Left lung (tissue), 10 donors: ENCODE data around the gene FBLN1. TPM values are rescaled to one million over a fixed set of nuclear protein-coding genes. Genes with fewer than 3 reads are reported as not detected.

Experiments used
- ATAC-seq: fragments of 200-7000 bp; cut with Tn5 transposase; one replicate; pipeline ENCODE4 v1.9.1; 2020; ENCODE audit warnings: moderate library complexity
- DNase-seq, 4 donors: peaks; one replicate each; pipeline ENCODE4 v3.0.0-alpha.2; 2013 to 2020
- H3K27ac ChIP-seq, 2 donors: fragments of 200-600 bp; sonication (generic) in 1 of 2; one replicate each; pipeline versions ENCODE4 v1.5.0 to v1.8.0; 2020 to 2021
- H3K27me3 ChIP-seq, 2 donors: fragments of 200-600 bp; sonication (generic) in 1 of 2; one replicate each; pipeline versions ENCODE4 v1.5.0 to v1.8.0; 2020 to 2021
- H3K36me3 ChIP-seq, 2 donors: fragments of 200-600 bp; sonication (generic) in 1 of 2; one replicate each; pipeline versions ENCODE4 v1.5.0 to v1.8.0; 2020 to 2021
- H3K4me1 ChIP-seq, 2 donors: fragments of 200-600 bp; one replicate each; pipeline ENCODE4 v1.8.0; 2021
- H3K4me3 ChIP-seq, 2 donors: fragments of 200-600 bp; sonication (generic) in 1 of 2; one replicate each; pipeline versions ENCODE4 v1.5.0 to v1.8.0; 2020 to 2021; ENCODE audit warnings: mild to moderate bottlenecking in 1 of 2
- H3K9me3 ChIP-seq, 2 donors: fragments of 200-600 bp; sonication (generic) in 1 of 2; one replicate each; pipeline versions ENCODE4 v1.5.0 to v1.8.0; 2020 to 2021
- intact Hi-C, 2 donors: fragments of 100-400 bp; cut with DNase I; formaldehyde crosslinking; loops; one replicate each; pipeline versions ENCODE4 v1.11.2 to v1.14.2; 2022
- polyA plus RNA-seq, 6 donors: library from polyadenylated mRNA; unstranded; fragments of 120-200 nt; gene quantifications; one replicate each; pipeline ENCODE4 v1.2.1, GENCODE V29; 2013; ENCODE audit not compliant: insufficient read length in 6 of 6
- total RNA-seq, 2 donors: library from RNA; stranded (reverse); fragmentation: NEBNext Ultra II Directional; extraction: Animal tissue kit (Norgen Biotek cat#: 25700); gene quantifications; one replicate each; pipeline ENCODE4 v1.2.1, GENCODE V29; 2021
- TF ChIP-seq, protein P1 (sequence below), 2 donors: fragments of 200-600 bp; sonication (generic) in 1 of 2; IDR thresholded peaks; one replicate each; pipeline versions ENCODE4 v1.5.0 to v1.8.0; 2021; ENCODE audit warnings: antibody characterized with exemption in 2 of 2
- donor health status: DM: no; HTN: yes; CAD: no.
- donor health status: DM: no; HTN: no; CAD: no.

The FBLN1 gene
- total and polyA plus RNA-seq, 8 donors = 287 to 447 (median 312) TPM

DNA sequence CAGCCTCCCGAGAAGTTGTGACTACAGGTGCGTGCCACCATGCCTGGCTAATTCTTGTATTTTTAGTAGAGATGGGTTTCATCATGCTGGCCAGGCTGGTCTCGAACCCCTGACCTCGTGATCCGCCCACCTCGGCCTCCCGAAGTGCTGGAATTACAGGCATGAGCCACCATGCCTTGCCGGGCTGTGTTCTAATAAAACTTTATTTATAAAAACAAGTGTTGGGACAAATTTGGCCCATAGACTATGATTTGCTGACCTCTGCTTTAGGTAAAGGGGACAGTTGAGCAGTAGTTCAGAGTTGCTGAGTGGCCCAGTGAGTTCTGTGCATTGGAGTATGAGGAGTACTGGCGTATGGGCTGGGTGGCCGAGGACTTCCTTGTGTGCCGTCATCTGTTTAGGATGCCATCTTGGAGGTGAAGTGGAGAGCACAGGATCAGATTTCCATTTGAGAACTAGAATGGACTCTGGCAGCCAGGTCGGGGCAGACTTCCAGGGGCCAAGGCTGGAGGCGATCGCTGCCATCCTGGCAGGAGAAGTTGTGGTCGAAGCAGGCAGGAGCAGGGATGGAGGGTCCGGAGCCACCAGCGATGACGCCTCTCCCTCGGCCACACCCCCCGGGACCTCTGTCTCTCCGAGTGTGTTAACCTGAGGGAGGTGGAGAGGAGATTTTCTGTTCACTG is 43.8 kb downstream of the FBLN1 start:
- no peaks in the 10 kb centered on the region for H3K9me3 ChIP-seq
- no peak for DNase-seq
- H3K4me1 ChIP-seq = peaks cover 0 to 6% of the 10 kb centered on the region in 2 donors
- H3K4me3 ChIP-seq = no peak overlapping the region
- H3K27me3 ChIP-seq = peaks cover 0 to 17% of the 10 kb centered on the region in 2 donors
- ATAC-seq = no peak
- H3K27ac ChIP-seq = no peak overlapping the region
- TF ChIP-seq, protein P1, sequence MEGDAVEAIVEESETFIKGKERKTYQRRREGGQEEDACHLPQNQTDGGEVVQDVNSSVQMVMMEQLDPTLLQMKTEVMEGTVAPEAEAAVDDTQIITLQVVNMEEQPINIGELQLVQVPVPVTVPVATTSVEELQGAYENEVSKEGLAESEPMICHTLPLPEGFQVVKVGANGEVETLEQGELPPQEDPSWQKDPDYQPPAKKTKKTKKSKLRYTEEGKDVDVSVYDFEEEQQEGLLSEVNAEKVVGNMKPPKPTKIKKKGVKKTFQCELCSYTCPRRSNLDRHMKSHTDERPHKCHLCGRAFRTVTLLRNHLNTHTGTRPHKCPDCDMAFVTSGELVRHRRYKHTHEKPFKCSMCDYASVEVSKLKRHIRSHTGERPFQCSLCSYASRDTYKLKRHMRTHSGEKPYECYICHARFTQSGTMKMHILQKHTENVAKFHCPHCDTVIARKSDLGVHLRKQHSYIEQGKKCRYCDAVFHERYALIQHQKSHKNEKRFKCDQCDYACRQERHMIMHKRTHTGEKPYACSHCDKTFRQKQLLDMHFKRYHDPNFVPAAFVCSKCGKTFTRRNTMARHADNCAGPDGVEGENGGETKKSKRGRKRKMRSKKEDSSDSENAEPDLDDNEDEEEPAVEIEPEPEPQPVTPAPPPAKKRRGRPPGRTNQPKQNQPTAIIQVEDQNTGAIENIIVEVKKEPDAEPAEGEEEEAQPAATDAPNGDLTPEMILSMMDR (IDR thresholded peaks at IDR 0.05) = no peak
- intact Hi-C loops = no loop called here
- no peaks in the 10 kb centered on the region for H3K36me3 ChIP-seq

DNA sequence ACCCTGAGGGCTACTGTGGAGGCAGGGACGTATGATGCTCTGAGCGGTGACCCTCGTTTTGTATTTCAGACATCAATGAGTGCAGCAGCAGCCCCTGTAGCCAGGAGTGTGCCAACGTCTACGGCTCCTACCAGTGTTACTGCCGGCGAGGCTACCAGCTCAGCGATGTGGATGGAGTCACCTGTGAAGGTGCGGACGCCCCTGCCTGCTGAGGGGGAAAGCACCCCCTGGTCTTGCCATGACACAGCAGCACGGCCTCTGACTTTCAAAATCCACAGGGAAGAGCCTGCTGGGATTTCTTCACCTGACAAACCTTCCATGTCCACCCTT is 44.3 kb downstream of the FBLN1 start:
- H3K36me3 ChIP-seq = no peaks in the 10 kb centered on the region
- TF ChIP-seq, protein P1 (IDR thresholded peaks at IDR 0.05) = no peak
- peaks cover 0 to 21% of the 10 kb centered on the region in 2 donors for H3K27me3 ChIP-seq
- DNase-seq = no peak
- no peak overlapping the region for H3K4me3 ChIP-seq
- ATAC-seq = no peak
- H3K27ac ChIP-seq = no peak overlapping the region
- intact Hi-C loops = no loop called here
- H3K9me3 ChIP-seq = no peaks in the 10 kb centered on the region
- H3K4me1 ChIP-seq = peaks cover 0 to 11% of the 10 kb centered on the region in 2 donors

DNA sequence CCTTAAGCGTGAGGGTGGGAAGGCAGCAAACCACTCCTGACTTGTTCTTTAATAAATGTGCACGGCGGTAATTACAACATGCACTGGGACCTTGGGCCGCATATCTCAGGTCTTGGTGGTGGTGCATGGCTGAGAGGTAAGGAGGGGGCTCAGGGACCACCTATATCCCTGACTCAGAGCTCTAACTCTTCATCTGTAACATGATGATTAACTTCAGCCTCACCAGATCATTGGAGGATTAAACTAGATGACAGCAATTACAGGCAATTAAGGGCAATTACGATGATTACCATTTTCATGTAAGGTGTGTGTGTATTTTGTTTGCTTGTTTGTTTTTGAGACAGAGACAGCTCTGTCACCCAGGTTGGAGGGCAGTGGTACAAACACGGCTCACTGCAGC is 45.0 kb downstream of the FBLN1 start:
- Histone ChIP-seq H3K4me1 (peaks cover under 1 to 11% of the 10 kb centered on the region in 2 donors), H3K4me3 (no peak overlapping the region), H3K36me3 (no peaks in the 10 kb centered on the region), H3K27ac (no peak overlapping the region), H3K27me3 (peaks cover 0 to 29% of the 10 kb centered on the region in 2 donors), H3K9me3 (no peaks in the 10 kb centered on the region)
- intact Hi-C loops = no loop called here
- ATAC-seq (no peak), DNase-seq (no peak)
- TF ChIP-seq, protein P1 (IDR thresholded peaks at IDR 0.05) = no peak

DNA sequence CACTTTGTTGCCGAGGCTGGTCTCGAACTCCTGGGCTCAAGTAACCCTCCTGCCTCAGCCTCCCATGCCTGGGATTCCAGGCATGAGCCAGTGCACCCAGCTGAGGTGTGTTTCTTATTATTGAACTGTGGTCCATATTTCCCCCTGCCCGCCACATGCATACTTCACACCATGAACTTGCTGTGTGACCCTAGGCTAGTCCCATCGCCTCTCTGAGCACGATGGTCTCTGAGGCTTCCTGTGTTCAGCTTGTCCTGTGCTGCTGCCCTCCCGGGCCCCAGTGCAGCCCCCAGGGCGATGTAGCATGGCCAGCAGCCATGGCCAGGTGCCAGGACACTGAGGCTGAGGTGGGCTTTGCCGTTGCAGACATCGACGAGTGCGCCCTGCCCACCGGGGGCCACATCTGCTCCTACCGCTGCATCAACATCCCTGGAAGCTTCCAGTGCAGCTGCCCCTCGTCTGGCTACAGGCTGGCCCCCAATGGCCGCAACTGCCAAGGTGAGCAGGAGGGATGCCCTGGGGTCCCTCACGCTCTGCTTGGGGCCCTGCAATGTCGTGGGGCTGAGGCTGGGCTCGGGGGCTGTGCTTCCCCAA is 45.7 kb downstream of the FBLN1 start:
- no peaks in the 10 kb centered on the region for H3K36me3 ChIP-seq
- no peak for ATAC-seq

More for the DNA sequence above, 45.7 kb downstream of the FBLN1 start:
- no peak for DNase-seq
- peaks cover 0 to 32% of the 10 kb centered on the region in 2 donors for H3K27me3 ChIP-seq
- TF ChIP-seq, protein P1 (IDR thresholded peaks at IDR 0.05) = no peak
- H3K9me3 ChIP-seq = no peaks in the 10 kb centered on the region
- H3K27ac ChIP-seq = peak overlapping the region in 1 of 2 donors; percentile 42
- no peak overlapping the region for H3K4me3 ChIP-seq
- H3K4me1 ChIP-seq = peaks cover 4 to 15% of the 10 kb centered on the region in 2 donors
- intact Hi-C loops = no loop called here
